HEK293 (cell line): ENCODE data around the gene CDK6.

ENCODE experiments used
- CTCF ChIA-PET: fragments of 350-600 bp; formaldehyde crosslinking; extraction: SDS; loops from one replicate; lab custom pipeline; 2021; ENCODE audit warnings: antibody characterized with exemption; lab: Yijun Ruan, JAX
- POLR2A ChIA-PET: fragments of 300-600 bp; formaldehyde crosslinking; extraction: SDS; loops from one replicate; lab custom pipeline; 2020; ENCODE audit warnings: antibody characterized with exemption, inconsistent platforms; lab: Yijun Ruan, JAX
- H3K27ac ChIP-seq: fragments of 200-500 bp; sonication (Bioruptor generic); 2 replicates; pipeline ENCODE4 v1.5.1; 2014; ENCODE audit warnings: low read depth, low read length, control low read depth, inconsistent platforms; ENCODE audit errors: extremely low read depth
- H3K36me3 ChIP-seq, 2 experiments: fragments of 200-500 bp in 1 of 2; sonication (Bioruptor generic) in 1 of 2; 1 replicate in 1 of 2; 2 replicates in 1 of 2; pipeline ENCODE4 v1.5.1; 2014 to 2017; ENCODE audit warnings: inconsistent platforms in 2 of 2, low read length in 2 of 2; ENCODE audit not compliant: control insufficient read depth in 2 of 2, insufficient read depth in 1 of 2
- H3K4me1 ChIP-seq: fragments of 200-500 bp; sonication (Bioruptor generic); 2 replicates; pipeline ENCODE4 v1.5.1; 2014; ENCODE audit warnings: mild to moderate bottlenecking, low read length, inconsistent platforms; ENCODE audit not compliant: control insufficient read depth, insufficient read depth
- H3K4me3 ChIP-seq: 2 replicates; pipeline ENCODE4 v1.5.1; 2011; ENCODE audit warnings: low read depth, mild to moderate bottlenecking, control low read depth, low read length, moderate library complexity
- H3K9me3 ChIP-seq: fragments of 200-500 bp; sonication (Bioruptor generic); 2 replicates; pipeline ENCODE4 v1.5.1; 2014; ENCODE audit warnings: low read depth, low read length, inconsistent platforms; ENCODE audit not compliant: control insufficient read depth, insufficient read depth
- IKZF3 ChIP-seq: fragments of 450-650 bp; IDR thresholded peaks from 2 replicates; pipeline ENCODE4 v1.5.0; 2018; ENCODE audit warnings: missing biosample characterization, mild to moderate bottlenecking, missing genetic modification characterization, moderate library complexity
- SCRT2 ChIP-seq: fragments of 450-650 bp; formaldehyde crosslinking; IDR thresholded peaks from 2 replicates; pipeline ENCODE4 v1.5.1; 2016; ENCODE audit warnings: missing biosample characterization, missing genetic modification characterization
- YY2 ChIP-seq: fragments of 450-650 bp; formaldehyde crosslinking; IDR thresholded peaks from 2 replicates; pipeline ENCODE4 v1.5.1; 2016; ENCODE audit warnings: missing biosample characterization, missing genetic modification characterization
- ZBTB17 ChIP-seq: fragments of 450-650 bp; formaldehyde crosslinking; IDR thresholded peaks from 2 replicates; pipeline ENCODE4 v1.5.1; 2016; ENCODE audit warnings: missing biosample characterization, missing genetic modification characterization
- ZNF10 ChIP-seq: fragments of 450-650 bp; formaldehyde crosslinking; IDR thresholded peaks from 2 replicates; pipeline ENCODE4 v1.5.1; 2017; ENCODE audit warnings: missing biosample characterization, missing genetic modification characterization
- ZNF16 ChIP-seq: fragments of 450-650 bp; formaldehyde crosslinking; IDR thresholded peaks from 2 replicates; pipeline ENCODE4 v1.5.1; 2016; ENCODE audit warnings: low read depth, missing biosample characterization, missing genetic modification characterization
- ZNF221 ChIP-seq: fragments of 450-650 bp; formaldehyde crosslinking; IDR thresholded peaks from 2 replicates; pipeline ENCODE4 v1.5.1; 2017; ENCODE audit warnings: missing biosample characterization, missing genetic modification characterization, borderline replicate concordance
- ZNF266 ChIP-seq: fragments of 450-650 bp; formaldehyde crosslinking; IDR thresholded peaks from 2 replicates; pipeline ENCODE4 v1.5.1; 2016; ENCODE audit warnings: missing biosample characterization, missing genetic modification characterization, low read depth
- ZNF324 ChIP-seq: fragments of 450-650 bp; formaldehyde crosslinking; IDR thresholded peaks from 2 replicates; pipeline ENCODE4 v1.5.1; 2016; ENCODE audit warnings: missing biosample characterization, missing genetic modification characterization
- ZNF366 ChIP-seq: fragments of 450-650 bp; formaldehyde crosslinking; conservative IDR thresholded peaks from 2 replicates; pipeline ENCODE4 v1.5.1; 2016; ENCODE audit warnings: missing biosample characterization, missing genetic modification characterization
- ZNF391 ChIP-seq: fragments of 450-650 bp; formaldehyde crosslinking; IDR thresholded peaks from 2 replicates; pipeline ENCODE4 v1.5.1; 2016; ENCODE audit warnings: low read depth, missing biosample characterization, missing genetic modification characterization, borderline replicate concordance
- ZNF433 ChIP-seq: fragments of 450-650 bp; formaldehyde crosslinking; IDR thresholded peaks from 2 replicates; pipeline ENCODE4 v1.5.1; 2016; ENCODE audit warnings: missing biosample characterization, missing genetic modification characterization, low read depth
- ZNF473 ChIP-seq: fragments of 450-650 bp; formaldehyde crosslinking; IDR thresholded peaks from 2 replicates; pipeline ENCODE4 v1.5.1; 2017; ENCODE audit warnings: missing biosample characterization, missing genetic modification characterization
- ZNF501 ChIP-seq: fragments of 450-650 bp; formaldehyde crosslinking; IDR thresholded peaks from 2 replicates; pipeline ENCODE4 v1.5.1; 2016; ENCODE audit warnings: missing biosample characterization, missing genetic modification characterization
- ZNF561 ChIP-seq: fragments of 450-650 bp; IDR thresholded peaks from 2 replicates; pipeline ENCODE4 v1.5.1; 2018; ENCODE audit warnings: missing biosample characterization, missing genetic modification characterization, borderline replicate concordance
- ZNF610 ChIP-seq: fragments of 450-650 bp; formaldehyde crosslinking; IDR thresholded peaks from 2 replicates; pipeline ENCODE4 v1.5.1; 2016; ENCODE audit warnings: missing biosample characterization, missing genetic modification characterization, borderline replicate concordance
- ZNF626 ChIP-seq: fragments of 450-650 bp; sonication (Bioruptor Pico); formaldehyde crosslinking; IDR thresholded peaks from 2 replicates; pipeline ENCODE4 v1.5.1; 2018; ENCODE audit warnings: missing biosample characterization, missing genetic modification characterization, inconsistent platforms
- ZNF664 ChIP-seq: fragments of 450-650 bp; formaldehyde crosslinking; IDR thresholded peaks from 2 replicates; pipeline ENCODE4 v1.5.1; 2016; ENCODE audit warnings: missing biosample characterization, missing genetic modification characterization
- ZNF830 ChIP-seq: fragments of 450-650 bp; IDR thresholded peaks from 2 replicates; pipeline ENCODE4 v1.5.0; 2018; ENCODE audit warnings: missing biosample characterization, missing genetic modification characterization, low read depth, mild to moderate bottlenecking, moderate library complexity
- ZXDB ChIP-seq: fragments of 450-650 bp; formaldehyde crosslinking; IDR thresholded peaks from 2 replicates; pipeline ENCODE4 v1.5.1; 2016; ENCODE audit warnings: missing biosample characterization, missing genetic modification characterization
- TF ChIP-seq, protein P1 (sequence below): fragments of 450-650 bp; formaldehyde crosslinking; IDR thresholded peaks from 2 replicates; pipeline ENCODE4 v1.5.1; 2016; ENCODE audit warnings: missing biosample characterization, missing genetic modification characterization
- TF ChIP-seq, protein P2 (sequence below): fragments of 450-650 bp; formaldehyde crosslinking; IDR thresholded peaks from 2 replicates; pipeline ENCODE4 v1.5.1; 2017; ENCODE audit warnings: missing biosample characterization, missing genetic modification characterization
- TF ChIP-seq, protein P3 (sequence below): fragments of 450-650 bp; formaldehyde crosslinking; IDR thresholded peaks from 2 replicates; pipeline ENCODE4 v1.5.1; 2016; ENCODE audit warnings: missing biosample characterization, missing genetic modification characterization
- TF ChIP-seq, protein P4 (sequence below): fragments of 450-650 bp; formaldehyde crosslinking; IDR thresholded peaks from 2 replicates; pipeline ENCODE4 v1.5.1; 2016; ENCODE audit warnings: missing biosample characterization, missing genetic modification characterization
- TF ChIP-seq, protein P5 (sequence below): fragments of 450-650 bp; formaldehyde crosslinking; IDR thresholded peaks from 2 replicates; pipeline ENCODE4 v1.5.1; 2016; ENCODE audit warnings: missing biosample characterization, missing genetic modification characterization
- TF ChIP-seq, protein P6 (sequence below): fragments of 450-650 bp; formaldehyde crosslinking; IDR thresholded peaks from 2 replicates; pipeline ENCODE4 v1.5.1; 2016; ENCODE audit warnings: missing biosample characterization, missing genetic modification characterization

CDK6 gene

DNA sequence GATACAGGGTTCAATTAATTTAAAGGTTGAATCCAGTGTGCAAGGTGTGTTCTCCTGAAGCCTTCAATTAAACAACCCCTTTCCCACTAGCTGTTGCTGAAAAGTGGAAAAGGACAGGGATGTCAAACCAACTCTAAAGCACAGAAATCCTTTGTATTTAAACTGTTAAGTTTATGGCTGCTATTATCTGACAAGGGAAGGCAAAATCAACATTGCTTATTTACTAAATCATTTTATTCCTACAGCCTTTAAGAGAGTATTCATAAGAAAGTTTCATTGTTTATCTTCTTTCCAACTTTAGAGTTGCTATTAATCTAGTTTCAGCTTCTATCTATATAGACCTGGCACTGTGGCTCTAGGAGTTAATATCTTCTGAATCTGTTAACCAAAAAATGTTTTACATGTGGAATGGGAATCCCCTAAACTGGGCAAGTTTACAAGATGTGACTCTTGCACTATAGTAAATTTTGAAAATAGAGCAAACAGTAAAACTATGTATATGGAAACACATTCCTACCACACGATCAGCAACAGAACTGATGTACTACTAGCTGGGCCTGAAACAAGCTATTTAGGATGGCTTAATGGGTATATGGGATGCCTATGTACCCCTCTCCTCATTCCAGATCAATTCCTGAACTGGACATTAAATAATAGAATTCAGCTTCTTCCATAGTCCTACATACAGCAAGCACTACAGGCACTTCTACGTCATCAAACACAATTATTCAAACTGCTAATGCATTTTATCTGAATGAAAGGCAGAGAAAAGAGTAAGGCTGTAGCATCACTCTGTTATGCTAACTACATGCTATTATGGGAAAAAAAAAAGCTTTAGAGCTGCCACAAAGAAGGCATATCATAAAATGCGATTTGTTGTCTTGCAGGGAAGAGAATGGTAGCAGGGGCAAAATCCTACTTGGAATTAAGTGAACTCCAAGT, 52.8 kb downstream of the CDK6 start (continued):
- TF ChIP-seq, protein P1, sequence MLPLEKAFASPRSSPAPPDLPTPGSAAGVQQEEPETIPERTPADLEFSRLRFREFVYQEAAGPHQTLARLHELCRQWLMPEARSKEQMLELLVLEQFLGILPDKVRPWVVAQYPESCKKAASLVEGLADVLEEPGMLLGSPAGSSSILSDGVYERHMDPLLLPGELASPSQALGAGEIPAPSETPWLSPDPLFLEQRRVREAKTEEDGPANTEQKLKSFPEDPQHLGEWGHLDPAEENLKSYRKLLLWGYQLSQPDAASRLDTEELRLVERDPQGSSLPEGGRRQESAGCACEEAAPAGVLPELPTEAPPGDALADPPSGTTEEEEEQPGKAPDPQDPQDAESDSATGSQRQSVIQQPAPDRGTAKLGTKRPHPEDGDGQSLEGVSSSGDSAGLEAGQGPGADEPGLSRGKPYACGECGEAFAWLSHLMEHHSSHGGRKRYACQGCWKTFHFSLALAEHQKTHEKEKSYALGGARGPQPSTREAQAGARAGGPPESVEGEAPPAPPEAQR (tag by site-specific recombination) = no peak
- TF ChIP-seq ZNF266 (tag by site-specific recombination) (no peak), IKZF3 (tag by site-specific recombination) (no peak), YY2 (tag by site-specific recombination) (no peak), ZNF830 (tag by site-specific recombination) (no peak), ZNF473 (tag by site-specific recombination) (no peak), ZNF16 (tag by site-specific recombination) (no peak)
- TF ChIP-seq, protein P2, sequence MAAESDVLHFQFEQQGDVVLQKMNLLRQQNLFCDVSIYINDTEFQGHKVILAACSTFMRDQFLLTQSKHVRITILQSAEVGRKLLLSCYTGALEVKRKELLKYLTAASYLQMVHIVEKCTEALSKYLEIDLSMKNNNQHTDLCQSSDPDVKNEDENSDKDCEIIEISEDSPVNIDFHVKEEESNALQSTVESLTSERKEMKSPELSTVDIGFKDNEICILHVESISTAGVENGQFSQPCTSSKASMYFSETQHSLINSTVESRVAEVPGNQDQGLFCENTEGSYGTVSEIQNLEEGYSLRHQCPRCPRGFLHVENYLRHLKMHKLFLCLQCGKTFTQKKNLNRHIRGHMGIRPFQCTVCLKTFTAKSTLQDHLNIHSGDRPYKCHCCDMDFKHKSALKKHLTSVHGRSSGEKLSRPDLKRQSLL = no peak
- TF ChIP-seq, protein P3, sequence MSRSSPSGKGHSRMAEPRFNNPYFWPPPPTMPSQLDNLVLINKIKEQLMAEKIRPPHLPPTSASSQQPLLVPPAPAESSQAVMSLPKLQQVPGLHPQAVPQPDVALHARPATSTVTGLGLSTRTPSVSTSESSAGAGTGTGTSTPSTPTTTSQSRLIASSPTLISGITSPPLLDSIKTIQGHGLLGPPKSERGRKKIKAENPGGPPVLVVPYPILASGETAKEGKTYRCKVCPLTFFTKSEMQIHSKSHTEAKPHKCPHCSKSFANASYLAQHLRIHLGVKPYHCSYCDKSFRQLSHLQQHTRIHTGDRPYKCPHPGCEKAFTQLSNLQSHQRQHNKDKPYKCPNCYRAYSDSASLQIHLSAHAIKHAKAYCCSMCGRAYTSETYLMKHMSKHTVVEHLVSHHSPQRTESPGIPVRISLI = no peak
- TF ChIP-seq, protein P4, sequence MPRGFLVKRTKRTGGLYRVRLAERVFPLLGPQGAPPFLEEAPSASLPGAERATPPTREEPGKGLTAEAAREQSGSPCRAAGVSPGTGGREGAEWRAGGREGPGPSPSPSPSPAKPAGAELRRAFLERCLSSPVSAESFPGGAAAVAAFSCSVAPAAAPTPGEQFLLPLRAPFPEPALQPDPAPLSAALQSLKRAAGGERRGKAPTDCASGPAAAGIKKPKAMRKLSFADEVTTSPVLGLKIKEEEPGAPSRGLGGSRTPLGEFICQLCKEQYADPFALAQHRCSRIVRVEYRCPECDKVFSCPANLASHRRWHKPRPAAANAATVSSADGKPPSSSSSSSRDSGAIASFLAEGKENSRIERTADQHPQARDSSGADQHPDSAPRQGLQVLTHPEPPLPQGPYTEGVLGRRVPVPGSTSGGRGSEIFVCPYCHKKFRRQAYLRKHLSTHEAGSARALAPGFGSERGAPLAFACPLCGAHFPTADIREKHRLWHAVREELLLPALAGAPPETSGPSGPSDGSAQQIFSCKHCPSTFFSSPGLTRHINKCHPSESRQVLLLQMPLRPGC = no peak
- TF ChIP-seq, all 188 proteins: peak for 0

DNA sequence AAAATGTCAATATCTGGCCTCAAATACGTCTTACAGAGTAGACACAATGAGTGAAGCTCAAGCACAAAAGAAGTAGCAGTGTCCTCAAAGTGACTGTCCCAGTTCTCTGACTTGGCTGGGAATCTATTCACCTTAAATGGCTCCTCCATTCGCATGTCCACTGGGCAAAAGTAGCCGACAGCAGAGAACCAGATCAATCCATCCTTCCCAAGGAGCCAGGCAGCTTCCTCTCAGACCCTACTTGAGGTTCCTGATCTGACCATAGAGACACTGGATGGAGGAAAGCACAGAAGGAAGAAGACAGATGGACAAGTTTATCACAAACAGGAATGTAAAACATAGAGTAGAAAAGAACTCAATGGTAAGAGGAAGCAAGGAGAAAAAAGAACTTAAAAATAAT, 53.5 kb downstream of the CDK6 start:
- Histone ChIP-seq H3K27ac (no peak overlapping the region), H3K4me3 (no peak overlapping the region), H3K9me3 (no peaks in the 10 kb centered on the region), H3K4me1 (no peaks in the 10 kb centered on the region), H3K36me3 (no peaks in the 10 kb centered on the region)
- ChIA-PET CTCF (interaction anchor here (1.1 to 1.3 kb wide), 2 partner anchors 10 to 11 kb away, joined by 3 read pairs; no protein-coding TSS in a partner anchor), POLR2A (no interaction called here)
- TF ChIP-seq SCRT2 (no peak), ZBTB17 (tag by site-specific recombination) (peak; percentile 84), ZNF366 (tag by site-specific recombination) (no peak), ZNF561 (no peak), ZNF610 (tag by site-specific recombination) (no peak), ZNF221 (no peak)

DNA sequence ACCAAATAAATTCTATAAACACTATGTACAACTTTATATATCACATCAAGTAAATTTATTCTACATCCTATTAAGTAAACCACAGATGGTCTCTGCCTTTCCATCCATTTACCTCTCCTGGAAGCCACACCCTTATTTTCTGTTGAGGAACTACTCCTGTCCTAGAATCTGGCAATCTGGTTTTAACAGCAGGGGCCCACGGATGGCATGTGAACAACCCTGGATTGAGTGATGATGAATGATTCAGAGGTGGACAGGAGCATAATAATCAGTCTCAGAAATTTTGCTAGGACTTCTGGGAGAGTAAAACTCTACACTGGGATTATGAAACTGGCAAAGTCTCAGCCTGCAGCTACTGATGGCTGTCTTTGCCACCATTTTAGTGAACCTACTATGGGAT, 54.1 kb downstream of the CDK6 start:
- CTCF ChIA-PET = interaction anchor here (1.1 kb wide), 1 partner anchor 9 kb away, joined by 3 read pairs; no protein-coding TSS in a partner anchor
- POLR2A ChIA-PET = no interaction called here
- H3K9me3 ChIP-seq = no peaks in the 10 kb centered on the region
- no peaks in the 10 kb centered on the region for H3K36me3 ChIP-seq
- no peak overlapping the region for H3K4me3 ChIP-seq
- no peaks in the 10 kb centered on the region for H3K4me1 ChIP-seq
- no peak overlapping the region for H3K27ac ChIP-seq
- TF ChIP-seq ZNF10 (no peak), ZXDB (tag by site-specific recombination) (no peak), YY2 (tag by site-specific recombination) (no peak), ZNF610 (tag by site-specific recombination) (no peak), ZNF626 (tag by site-specific recombination) (no peak), ZNF391 (no peak), ZNF324 (no peak), ZNF501 (tag by site-specific recombination) (no peak), ZNF433 (no peak), ZNF664 (tag by site-specific recombination) (no peak)
- TF ChIP-seq, protein P5, sequence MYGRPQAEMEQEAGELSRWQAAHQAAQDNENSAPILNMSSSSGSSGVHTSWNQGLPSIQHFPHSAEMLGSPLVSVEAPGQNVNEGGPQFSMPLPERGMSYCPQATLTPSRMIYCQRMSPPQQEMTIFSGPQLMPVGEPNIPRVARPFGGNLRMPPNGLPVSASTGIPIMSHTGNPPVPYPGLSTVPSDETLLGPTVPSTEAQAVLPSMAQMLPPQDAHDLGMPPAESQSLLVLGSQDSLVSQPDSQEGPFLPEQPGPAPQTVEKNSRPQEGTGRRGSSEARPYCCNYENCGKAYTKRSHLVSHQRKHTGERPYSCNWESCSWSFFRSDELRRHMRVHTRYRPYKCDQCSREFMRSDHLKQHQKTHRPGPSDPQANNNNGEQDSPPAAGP = no peak
- TF ChIP-seq, protein P6, sequence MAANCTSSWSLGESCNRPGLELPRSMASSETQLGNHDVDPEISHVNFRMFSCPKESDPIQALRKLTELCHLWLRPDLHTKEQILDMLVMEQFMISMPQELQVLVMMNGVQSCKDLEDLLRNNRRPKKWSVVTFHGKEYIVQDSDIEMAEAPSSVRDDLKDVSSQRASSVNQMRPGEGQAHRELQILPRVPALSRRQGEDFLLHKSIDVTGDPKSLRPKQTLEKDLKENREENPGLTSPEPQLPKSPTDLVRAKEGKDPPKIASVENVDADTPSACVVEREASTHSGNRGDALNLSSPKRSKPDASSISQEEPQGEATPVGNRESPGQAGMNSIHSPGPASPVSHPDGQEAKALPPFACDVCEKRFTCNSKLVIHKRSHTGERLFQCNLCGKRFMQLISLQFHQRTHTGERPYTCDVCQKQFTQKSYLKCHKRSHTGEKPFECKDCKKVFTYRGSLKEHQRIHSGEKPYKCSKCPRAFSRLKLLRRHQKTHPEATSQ (tag by site-specific recombination) = no peak
